MM.1S (cell line): ENCODE data around the gene CAPN6.

Experiments
- CTCF ChIP-seq: fragments of 300-600 bp; sonication (generic); IDR thresholded peaks from 2 replicates; pipeline ENCODE4 v1.5.1; 2016; ENCODE audit warnings: antibody characterized with exemption, low read length, mixed read lengths
- EZH2phosphoT487 ChIP-seq: fragments of 300-600 bp; sonication (generic); IDR thresholded peaks from 2 replicates; pipeline ENCODE4 v1.6.1; 2018; ENCODE audit warnings: antibody characterized with exemption, low read length

GRCh38 chrX:111200327-111200726 is 70.0 kb downstream of the CAPN6 start:
- TF ChIP-seq CTCF (no peak), EZH2phosphoT487 (no peak)
